ENCODE results near the gene EME1. TPM values are rescaled to one million over a fixed set of nuclear protein-coding genes. Genes with fewer than 3 reads are reported as not detected.

The EME1 gene
- total and polyA plus RNA-seq, 2 of the 8 experiments (the other 6 are each of a cell fraction or from before 2014, with no cell fraction given) = 13.9 to 16.3 TPM

GRCh38 chr17:50355701-50356341 lies 17.2 kb upstream of the EME1 start:
- peaks cover 2 to 17% of the 10 kb centered on the region in 2 experiments for H4K20me1 ChIP-seq (replicated peaks in 1 of 2; ENCODE audit: control insufficient read depth in 1 of 2, insufficient read depth in 2 of 2, low read length in 2 of 2)
- H3K23me2 ChIP-seq (ENCODE audit: low read depth, low read length) = no peaks in the 10 kb centered on the region
- H2AFZ ChIP-seq (ENCODE audit: low read length) = no peak overlapping the region
- 91% methylated on average over 18 of the region's 20 CpGs; no CpG with 5 or more reads in 1 of the 2 experiments for WGBS, 2 experiments (ENCODE audit: extremely low coverage in 1 of 2, insufficient coverage in 1 of 2, insufficient read length in 1 of 2, insufficient replicate concordance in 2 of 2, low coverage in 1 of 2, low lambda C conversion rate in 2 of 2, missing lambda C conversion rate in 1 of 2)
- H4K5ac ChIP-seq (ENCODE audit: insufficient read length, low read depth, low read length) = no peak overlapping the region
- FAIRE-seq (no peak), DNase-seq (ENCODE audit: low read depth in 1 of 2, low spot score in 2 of 2) (no peak)
- POLR2A ChIA-PET (ENCODE audit: partially characterized antibody) = interaction anchor here (0.9 to 12.4 kb wide), 3 partner anchors 7 to 18 kb away, joined by 3 to 135 read pairs (median 5); partner anchors contain the start of genes EME1, MRPL27 and XYLT2
- H3K9me3 ChIP-seq (ENCODE audit: insufficient read depth in 2 of 2, low read depth in 1 of 2, low read length in 1 of 2) = no peaks in the 10 kb centered on the region
- no peak overlapping the region for H2AK5ac ChIP-seq (ENCODE audit: low read depth, low read length)
- H3K18ac ChIP-seq (ENCODE audit: extremely low read depth, low read length) = no peak overlapping the region
- peaks cover 5% of the 10 kb centered on the region; the same call in 1 of the 2 replicates for H3K79me1 ChIP-seq (ENCODE audit: low read depth, low read length)
- H3K23ac ChIP-seq (ENCODE audit: insufficient read length) = no peak overlapping the region
- H2BK5ac ChIP-seq (ENCODE audit: low read depth, low read length) = no peak overlapping the region
- H4K8ac ChIP-seq (ENCODE audit: extremely low read depth, insufficient read depth, low read length) = no peak overlapping the region
- H3K79me2 ChIP-seq (ENCODE audit: control insufficient read depth in 1 of 2, insufficient read depth in 2 of 2, low read length in 2 of 2) = no peaks in the 10 kb centered on the region
- H3K14ac ChIP-seq (ENCODE audit: insufficient read length) = no peak overlapping the region
- no peak overlapping the region for H3K4me3 ChIP-seq (ENCODE audit: extremely low read depth in 1 of 4, insufficient read depth in 2 of 4, low read depth in 3 of 4, low read length in 4 of 4)
- H3K56ac ChIP-seq (replicated peaks; ENCODE audit: insufficient read length, low read depth, low read length) = no peak overlapping the region
- H3K27me3 ChIP-seq (replicated peaks in 1 of 4; ENCODE audit: control insufficient read depth in 3 of 4, extremely low read depth in 1 of 4, insufficient read depth in 3 of 4, low read length in 3 of 4) = no peaks in the 10 kb centered on the region
- H2BK20ac ChIP-seq (ENCODE audit: low read length) = no peak overlapping the region
- H2BK15ac ChIP-seq (ENCODE audit: low read length) = no peak overlapping the region
- no peak overlapping the region for H3K9ac ChIP-seq (replicated peaks in 1 of 4; ENCODE audit: extremely low read depth in 1 of 4, low read depth in 3 of 4, low read length in 3 of 4)
- no peak overlapping the region for H3K4ac ChIP-seq (replicated peaks; ENCODE audit: insufficient read length, low read depth, low read length)
- H2BK12ac ChIP-seq (ENCODE audit: low read depth, low read length) = no peak overlapping the region
- no peak overlapping the region for H2BK120ac ChIP-seq (replicated peaks; ENCODE audit: low read depth, low read length)
- CTCF ChIA-PET (ENCODE audit: partially characterized antibody) = interaction anchor here (1.0 to 2.2 kb wide), 3 partner anchors 19 to 263 kb away, joined by 3 to 7 read pairs (median 3); no protein-coding TSS in a partner anchor
- H3K27ac ChIP-seq (ENCODE audit: low read depth, low read length) = no peak overlapping the region
- H3K36me3 ChIP-seq (ENCODE audit: control insufficient read depth in 2 of 4, insufficient read depth in 4 of 4, low read length in 3 of 4) = peaks cover 14 to 54% (median 33%) of the 10 kb centered on the region in 4 experiments
- H4K91ac ChIP-seq (replicated peaks; ENCODE audit: insufficient read length, low read length) = no peak overlapping the region
- H3K4me2 ChIP-seq (ENCODE audit: insufficient read depth in 1 of 2, low read depth in 2 of 2, low read length in 2 of 2) = no peak overlapping the region
- no peaks in the 10 kb centered on the region for H3K4me1 ChIP-seq (replicated peaks in 1 of 4; ENCODE audit: control insufficient read depth in 3 of 4, insufficient read depth in 4 of 4, low read length in 3 of 4)
- TF ChIP-seq, protein P1, sequence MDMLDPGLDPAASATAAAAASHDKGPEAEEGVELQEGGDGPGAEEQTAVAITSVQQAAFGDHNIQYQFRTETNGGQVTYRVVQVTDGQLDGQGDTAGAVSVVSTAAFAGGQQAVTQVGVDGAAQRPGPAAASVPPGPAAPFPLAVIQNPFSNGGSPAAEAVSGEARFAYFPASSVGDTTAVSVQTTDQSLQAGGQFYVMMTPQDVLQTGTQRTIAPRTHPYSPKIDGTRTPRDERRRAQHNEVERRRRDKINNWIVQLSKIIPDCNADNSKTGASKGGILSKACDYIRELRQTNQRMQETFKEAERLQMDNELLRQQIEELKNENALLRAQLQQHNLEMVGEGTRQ (IDR thresholded peaks at IDR 0.05; ENCODE audit: low read length) = no peak
- no peak for TF ChIP-seq YY1 (IDR thresholded peaks at IDR 0.05; ENCODE audit: low read depth, low read length)
- no peak for TF ChIP-seq NRF1 (IDR thresholded peaks at IDR 0.05; ENCODE audit: low read depth, low read length)
- no peak for TF ChIP-seq CBX8 (IDR thresholded peaks at IDR 0.05; ENCODE audit: borderline replicate concordance, low read depth, low read length)
- TF ChIP-seq TBP (IDR thresholded peaks at IDR 0.05; ENCODE audit: low read depth, low read length) = no peak

Measured in H1 (cell line).